Renal cortex interstitium (tissue), 11 donors: ENCODE data around the gene RSF1. TPM values are rescaled to one million over a fixed set of nuclear protein-coding genes. Genes with fewer than 3 reads are reported as not detected.

ENCODE experiments used
- DNase-seq, 11 donors: peaks; one replicate each; pipeline ENCODE4 v3.0.0-alpha.2; 2013; ENCODE audit warnings: low read depth in 9 of 11, low spot score in 4 of 11; ENCODE audit errors: extremely low read depth in 1 of 11
- polyA plus RNA-seq, 3 donors: library from polyadenylated mRNA; unstranded; fragments of 120-200 nt; gene quantifications; one replicate each; pipeline ENCODE4 v1.2.1, GENCODE V29; 2013; ENCODE audit not compliant: insufficient read length in 3 of 3

Gene RSF1
- polyA plus RNA-seq, 3 donors = 68.9 to 78.5 (median 70.7) TPM

DNA sequence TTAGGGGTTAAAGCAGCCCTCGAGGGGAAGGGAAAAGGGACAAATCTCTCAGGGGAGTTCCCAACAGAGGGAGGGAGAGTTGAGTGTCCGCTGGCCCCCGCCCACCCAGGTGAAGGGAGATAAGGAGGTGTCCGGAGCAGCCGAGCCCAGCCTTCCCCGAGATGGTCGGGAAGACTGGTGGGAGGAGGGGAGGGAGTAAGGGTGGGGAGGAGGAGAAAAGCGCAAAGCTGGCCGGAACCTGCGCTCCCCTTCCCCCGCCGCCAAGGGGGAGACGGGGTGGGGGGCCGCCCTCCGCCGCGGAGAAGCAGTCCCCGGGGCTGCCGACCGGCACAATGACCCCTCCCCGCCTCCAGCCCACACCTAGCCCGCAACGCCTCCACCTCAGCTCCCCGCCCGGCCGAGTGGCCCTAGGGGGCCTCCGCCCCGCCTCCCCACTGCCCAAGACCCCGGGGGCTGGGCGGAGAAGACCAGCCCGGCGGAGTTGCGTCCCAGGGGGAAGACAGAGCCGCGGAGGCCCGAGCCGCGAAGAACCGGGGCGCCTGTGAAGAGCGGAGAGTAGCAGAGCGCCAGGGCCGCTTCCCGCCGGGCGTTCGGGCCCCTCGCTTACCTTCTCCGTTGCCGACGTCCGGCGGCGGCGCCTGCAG lies 479 bp downstream of the RSF1 start:
- DNase-seq = peak; percentile 10 to 45 (median 41)

DNA sequence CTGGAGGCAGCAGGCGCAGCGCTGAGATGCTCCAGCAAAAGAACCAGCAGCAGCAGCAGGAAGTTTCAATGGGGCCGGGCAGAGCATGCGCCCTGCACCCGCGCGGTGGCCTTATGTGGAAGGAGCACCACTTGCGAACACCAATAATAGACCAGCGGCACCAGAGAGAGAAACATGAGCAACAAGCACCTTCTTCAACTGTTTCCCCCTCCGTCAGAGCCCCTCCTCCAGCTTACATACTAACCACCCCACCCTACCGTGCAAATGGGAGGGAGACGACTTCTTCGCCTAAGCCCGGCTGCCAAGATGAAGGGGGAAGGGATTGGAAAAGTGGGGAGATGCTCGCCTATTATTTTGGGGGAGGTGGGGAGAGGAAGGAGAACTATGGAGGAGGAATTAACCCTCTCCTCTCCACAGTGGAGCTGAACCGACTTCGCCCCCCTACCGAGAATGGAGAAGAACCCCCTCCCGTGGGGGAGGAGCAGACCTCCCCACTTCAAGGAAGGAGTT lies 1.1 kb downstream of the RSF1 start:
- peak; percentile 55 to 80 (median 70) for DNase-seq

DNA sequence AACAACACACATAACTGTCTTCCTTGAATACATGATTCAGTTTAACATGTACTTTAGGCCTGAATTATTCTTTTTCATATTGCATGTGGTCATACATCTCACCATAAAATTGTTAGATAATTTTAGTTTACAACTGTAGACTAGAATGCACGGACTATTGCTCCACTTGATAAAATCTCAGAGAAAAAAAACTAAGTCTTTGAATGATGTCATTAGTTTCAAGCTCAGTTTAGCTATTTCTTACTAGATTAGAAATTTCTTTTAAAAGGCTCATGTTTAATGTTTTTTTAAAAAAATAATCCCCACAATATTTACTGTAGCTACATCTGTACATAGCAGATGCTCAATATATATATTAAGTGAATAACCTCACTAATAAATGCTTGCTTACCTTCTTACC lies 5.1 kb downstream of the RSF1 start:
- no peak for DNase-seq

DNA sequence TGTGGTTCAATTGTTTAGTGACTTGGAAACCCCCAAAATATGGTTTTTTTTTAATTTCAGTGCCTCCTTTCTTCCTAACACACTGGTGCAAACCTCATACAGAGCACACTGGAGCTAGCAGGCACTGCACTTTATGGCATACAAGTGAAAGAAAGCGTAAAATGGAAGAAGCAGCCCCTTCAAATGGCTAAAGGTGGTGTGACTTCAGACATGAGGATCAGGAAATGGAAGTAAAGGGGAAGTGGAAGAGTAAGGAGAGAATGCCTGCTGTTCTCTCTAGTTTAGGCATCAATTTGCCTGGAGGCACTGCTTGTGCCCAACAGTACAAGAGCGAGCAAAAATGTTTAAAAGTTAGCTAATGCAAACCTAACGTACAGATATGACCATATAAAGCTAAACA lies 5.7 kb downstream of the RSF1 start:
- DNase-seq = no peak

DNA sequence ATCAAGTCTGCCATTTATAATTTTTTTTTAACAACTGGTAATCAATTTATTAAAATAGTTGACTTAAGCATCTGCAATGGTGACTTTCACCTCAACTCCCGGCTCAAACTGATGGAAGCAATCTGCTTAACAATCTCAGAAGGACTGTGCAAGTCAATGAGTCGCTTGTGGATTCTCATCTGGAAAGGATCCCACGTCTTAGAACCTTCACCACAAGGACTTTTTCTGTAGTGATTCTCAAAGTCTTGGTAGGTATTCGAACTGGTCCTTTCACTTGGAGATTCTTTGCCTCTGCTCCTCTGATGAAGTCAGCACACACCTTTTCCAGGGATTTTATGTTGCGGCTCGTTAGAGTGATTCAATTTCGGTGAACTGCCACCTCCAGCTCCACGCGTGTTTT lies 7.3 kb downstream of the RSF1 start:
- DNase-seq = no peak

DNA sequence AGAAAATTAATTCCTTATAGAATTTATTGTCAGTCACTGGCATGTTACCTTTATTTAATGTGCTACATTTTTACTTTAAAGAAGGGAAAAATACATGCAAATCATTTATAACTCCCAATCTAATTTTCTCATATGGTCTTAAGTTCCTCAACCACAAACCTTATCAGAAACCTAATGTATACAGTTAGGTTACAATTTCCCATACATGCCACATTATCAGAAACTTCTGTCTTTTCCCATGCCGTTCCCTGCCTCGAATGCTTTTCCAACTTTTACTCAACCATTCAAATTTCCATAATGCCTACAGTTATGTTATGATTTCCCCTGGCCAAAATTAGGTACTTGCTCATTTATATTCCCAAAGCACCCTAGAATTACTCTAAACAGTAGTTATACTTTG lies 13.5 kb downstream of the RSF1 start:
- no peak for DNase-seq

DNA sequence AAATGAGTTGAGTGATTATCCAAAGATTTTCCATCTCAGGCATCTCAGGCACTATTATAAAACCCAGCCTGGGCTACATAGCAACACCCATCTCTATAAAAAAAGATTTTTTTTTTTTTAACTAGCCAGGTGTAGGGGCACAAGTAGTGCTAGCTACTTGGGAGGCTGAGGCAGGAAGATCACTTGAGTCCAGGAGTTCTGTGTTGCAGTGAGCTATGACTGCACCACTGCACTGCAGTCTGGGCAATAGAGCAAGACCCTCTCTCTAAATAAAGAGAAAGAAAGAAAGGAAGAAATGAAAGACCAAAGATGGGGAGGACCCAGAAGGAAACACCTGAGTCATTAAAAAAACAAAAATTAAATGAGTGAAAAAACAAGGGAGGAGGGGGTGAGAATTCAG lies 14.1 kb downstream of the RSF1 start:
- DNase-seq = no peak

DNA sequence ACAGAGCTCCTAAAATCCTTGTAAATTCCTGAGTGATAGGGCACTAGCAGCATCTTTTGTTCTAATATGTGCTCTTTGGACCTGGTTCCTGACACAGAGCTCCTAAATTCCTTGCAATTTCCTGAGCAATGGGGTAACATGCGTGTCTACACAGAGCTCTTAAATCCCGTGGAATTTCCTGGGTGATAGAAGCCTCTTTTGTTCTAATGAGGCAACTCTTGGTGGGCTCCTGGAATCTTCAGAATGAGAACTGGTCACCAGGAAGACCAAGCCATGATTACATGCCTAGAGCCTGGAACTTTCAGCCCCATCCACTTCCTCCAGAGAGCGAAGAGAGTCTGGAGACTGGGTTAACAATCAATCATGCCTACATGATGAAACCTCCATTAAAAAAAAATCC lies 19.0 kb downstream of the RSF1 start:
- no peak for DNase-seq

DNA sequence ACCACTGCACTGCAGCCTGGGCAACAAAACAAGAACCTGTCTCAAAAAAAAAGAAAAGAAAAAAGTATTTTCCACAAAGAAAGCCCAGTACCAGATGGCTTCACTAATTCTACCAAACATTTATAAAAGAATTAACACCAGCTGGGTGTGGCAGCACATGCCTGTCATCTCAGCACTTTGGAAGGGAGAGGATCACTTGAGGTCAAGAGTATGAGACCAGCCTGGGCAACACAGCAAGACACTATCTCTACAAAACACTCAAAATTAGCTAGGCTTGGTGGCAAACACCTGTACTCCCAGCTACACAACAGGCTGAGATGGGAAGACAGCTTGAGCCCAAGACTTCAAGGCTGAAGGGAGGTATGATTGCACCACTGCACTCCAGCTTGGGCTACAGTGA lies 20.1 kb downstream of the RSF1 start:
- DNase-seq = no peak

DNA sequence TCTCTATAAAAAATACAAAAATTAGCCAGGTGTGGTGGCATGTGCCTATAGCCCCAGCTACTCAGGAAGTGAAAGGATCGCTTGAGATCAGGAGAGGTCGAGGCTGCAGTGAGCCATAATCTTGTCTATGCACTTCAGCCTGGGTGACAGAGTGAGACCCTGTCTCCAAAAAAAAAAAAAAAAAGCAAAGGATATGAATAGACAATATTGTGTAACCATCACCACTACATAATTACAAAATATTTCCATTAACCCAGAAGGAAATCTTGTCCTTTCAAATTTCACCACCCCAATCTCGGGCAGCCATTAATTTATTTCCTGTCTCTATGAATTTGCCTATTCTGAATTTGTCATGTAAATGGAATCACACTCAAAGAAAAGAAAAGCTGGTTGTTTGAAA lies 21.2 kb downstream of the RSF1 start:
- DNase-seq = no peak

DNA sequence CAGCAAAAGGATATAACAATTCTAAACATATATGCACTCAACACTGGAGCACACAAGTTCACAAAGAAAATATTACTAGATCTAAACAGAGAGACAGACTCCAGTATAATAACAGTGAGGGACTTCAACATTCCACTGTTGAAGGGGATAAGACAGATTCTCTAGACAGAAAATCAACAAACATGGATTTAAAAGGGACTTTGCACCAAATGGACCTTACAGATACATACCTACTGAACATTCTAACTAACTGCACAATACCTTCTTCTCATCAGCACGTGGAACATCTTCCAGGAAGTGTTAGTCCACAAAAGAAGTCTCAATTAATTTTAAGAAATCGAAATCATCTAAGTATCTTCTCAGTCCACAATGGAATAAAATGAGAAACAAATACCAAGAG lies 26.6 kb downstream of the RSF1 start:
- DNase-seq = no peak

DNA sequence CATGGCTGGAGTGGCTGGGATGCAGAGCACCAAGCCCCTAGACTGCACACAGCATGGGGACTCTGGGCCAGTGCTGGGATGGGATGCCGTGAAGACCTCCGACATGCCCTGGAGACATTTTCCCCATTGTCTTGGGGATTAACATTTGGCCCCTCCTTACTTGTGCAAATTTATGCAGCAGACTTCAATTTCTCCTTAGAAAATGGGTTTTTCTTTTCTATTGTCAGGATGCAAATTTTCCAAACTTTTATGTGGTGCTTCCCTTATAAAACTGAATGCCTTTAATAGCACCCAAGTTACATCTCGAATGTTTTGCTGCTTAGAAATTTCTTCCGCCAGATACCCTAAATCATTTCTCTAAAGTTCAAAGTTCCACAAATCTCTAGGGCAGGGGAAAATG lies 29.2 kb downstream of the RSF1 start:
- no peak for DNase-seq

DNA sequence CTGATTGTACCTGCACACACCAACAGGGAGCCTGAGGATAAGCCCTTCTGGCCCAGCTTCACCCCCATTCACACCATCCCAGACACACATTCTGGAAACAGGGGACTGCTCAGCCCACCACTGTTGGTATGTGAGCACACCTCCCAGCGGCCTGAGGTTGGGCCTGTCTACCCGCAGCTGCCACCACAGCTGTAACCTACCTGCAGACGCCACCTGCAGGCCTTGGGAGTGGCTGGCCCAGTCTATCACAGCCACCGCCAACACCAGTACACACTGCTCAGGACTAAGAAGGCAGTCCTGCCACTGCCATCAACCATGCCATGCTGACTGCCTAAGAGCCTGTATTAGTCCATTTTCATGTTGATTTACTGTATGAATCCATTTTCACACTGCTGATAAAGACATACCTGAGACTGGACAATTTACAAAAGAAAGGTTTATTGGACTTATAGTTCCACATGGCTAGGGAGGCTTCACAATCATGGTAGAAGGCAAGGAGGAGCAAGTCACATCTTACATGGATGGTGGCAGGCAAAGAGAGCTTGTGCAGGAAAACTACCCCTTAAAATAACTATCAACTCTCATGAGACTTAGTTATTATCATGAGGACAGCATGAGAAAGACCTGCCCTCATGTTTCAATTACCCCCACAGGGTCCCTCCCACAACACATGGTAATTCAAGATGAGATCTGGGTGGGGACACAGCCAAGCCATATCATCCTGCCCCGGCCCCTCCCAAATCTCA lies 30.6 kb downstream of the RSF1 start:
- no peak for DNase-seq

DNA sequence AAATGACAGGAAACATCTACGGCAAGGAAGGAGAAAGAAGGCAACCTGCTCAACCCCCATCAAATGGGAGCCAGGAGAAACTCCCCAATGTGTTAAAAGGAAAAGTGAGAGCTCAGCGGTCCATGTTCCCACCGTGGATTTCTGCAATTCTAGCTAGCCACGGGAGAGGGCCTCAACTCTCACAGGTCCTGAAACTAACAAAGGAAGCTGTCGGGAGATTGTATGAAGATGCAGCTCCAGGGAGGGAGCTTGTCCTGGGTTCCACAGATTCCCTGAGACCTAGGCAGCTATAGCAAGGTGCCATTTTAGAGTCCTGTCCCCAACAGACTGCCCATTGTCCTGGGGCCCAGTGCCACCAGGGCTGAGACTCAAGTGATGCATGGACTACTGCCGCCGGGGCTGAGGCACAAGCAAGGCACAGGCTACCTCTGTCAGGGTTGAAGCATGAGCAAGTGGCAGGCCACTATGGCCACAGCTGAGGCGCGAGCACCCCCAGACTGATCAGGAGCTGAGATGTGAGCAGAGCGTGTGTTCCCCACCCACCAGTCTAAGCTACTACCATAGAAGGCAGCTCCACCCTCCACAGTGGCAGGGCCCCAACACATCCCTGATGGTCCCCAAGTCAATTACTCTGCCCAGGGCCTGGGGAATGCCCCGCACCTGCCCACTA lies 31.3 kb downstream of the RSF1 start:
- DNase-seq = no peak

DNA sequence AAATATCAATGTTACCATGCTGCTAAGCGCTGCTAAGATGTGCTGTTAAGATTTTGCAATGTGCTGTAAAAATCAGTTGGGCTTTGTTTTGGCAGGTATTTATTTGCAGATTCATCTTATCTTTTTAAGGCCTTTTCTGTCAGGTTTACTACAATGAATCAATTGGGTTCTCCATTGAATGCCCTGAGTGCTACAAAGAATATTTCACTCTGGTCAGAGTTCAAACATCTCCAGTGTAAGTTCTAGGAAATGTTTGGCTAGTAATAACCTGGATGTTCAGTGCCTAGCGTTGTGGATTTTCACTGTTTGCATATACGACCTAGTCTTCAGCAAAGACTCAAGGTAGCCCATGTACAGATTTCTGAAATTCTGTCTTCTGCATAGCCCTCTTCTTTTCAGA lies 36.0 kb downstream of the RSF1 start:
- DNase-seq = no peak

DNA sequence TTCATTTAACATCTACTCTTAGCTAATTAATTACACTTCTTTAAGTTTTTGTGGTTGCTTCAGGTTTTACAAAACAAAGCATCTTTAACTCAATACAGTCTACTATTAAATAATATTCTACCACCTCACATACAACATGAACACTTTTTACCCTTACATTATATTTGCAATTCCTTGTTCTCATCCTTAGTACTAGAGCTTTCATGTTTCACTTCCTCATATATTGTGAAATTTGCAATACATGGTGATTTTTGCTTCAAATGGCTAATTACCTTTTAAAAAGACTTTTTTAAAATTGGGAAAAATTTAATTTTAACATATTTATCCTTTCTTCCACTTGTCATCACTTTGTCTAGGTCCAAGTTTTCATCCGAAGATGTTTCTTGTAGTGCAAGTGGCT lies 37.5 kb downstream of the RSF1 start:
- DNase-seq = no peak

DNA sequence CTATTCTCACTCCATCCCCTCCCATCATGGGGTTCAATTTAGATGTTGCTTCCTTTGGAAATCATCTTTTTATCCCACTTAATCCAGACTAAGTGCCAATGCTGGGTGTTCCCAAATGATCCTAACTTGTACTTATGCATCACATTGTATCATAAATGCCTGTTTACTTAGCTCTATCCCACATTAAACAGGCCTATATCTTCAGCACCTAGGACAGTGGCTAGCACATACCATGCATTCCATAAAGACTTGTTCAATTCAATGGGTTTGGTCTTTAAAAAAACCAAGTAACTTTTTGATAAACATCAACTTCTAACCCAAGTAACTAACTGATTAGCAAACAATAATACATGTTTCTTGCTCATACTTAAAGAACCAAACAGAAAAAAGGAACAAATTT lies 40.6 kb downstream of the RSF1 start:
- peak in 8 of 11 donors; percentile 4 to 27 (median 8) for DNase-seq

DNA sequence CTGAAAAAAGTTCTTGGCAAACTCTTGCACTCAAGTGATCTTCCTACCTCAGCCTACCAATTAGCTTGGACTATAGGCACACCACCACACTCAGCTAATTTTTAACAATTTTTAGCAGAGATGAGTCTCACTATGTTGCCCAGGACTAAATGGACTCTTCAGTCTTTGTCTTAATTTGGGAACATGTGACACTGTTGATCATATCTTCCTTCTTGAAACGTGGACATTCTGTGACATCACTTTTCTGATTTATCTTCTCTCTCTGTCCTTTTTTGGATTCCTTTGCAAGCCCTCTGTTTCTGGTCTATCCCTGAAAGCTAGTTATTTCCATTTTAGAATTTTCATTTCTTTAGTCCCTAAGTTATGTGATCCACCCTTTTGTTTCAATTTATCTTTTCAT lies 42.0 kb downstream of the RSF1 start:
- DNase-seq = no peak

DNA sequence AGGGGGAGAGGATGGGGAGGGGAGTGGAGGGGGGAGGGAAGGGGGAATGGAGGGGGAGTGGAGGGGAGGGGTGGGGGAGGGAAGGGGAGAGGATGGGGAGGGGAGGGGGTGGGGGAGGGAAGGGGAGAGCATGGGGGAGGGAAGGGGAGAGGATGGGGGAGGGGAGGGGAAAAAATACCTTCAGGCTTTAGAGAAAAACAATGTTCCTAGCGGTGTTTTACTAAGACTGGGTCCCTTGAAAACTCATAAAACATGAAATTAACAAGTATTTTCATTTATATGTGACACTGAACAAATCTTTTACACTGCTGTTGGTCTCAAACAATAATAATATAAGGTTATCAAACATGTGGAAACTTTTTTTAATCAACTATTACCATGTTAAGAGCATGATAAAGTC lies 42.4 kb downstream of the RSF1 start:
- no peak for DNase-seq

DNA sequence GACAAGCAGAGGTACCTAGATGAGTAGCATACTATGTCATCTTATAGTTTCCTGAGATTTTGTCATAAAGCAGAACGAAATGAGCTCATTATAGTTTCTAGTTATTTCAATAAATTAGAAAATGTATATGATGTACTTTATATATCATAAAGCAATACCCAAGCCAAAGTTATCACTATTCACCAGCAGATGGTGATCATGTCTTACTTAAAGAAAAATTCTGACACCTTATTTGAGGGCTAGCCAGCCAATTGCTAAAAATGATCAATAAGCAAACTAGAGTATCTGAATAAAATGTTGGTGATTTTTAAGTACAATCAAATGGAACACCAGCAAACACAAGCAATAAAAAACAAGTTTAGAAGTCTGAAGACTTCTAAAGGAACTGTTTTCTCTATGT lies 44.1 kb downstream of the RSF1 start:
- no peak for DNase-seq
